NT2/D1 (cell line): Measurements from ENCODE around the gene ACSF2.
"Not testable (repeated sequence)": the region's sequence is repeated elsewhere in the genome, so short reads cannot be mapped to it uniquely, and the experiment has no call there.

Experiments
- DNase-seq: peaks from one replicate; pipeline ENCODE4 v3.0.0-alpha.2; 2011; ENCODE audit warnings: low read depth, low spot score
- H3K27me3 ChIP-seq: 2 replicates; pipeline ENCODE4 v1.6.0; 2011; ENCODE audit warnings: mild to moderate bottlenecking; ENCODE audit not compliant: insufficient read length, insufficient read depth
- H3K36me3 ChIP-seq: 2 replicates; pipeline ENCODE4 v1.6.1; 2011; ENCODE audit warnings: mild to moderate bottlenecking, low read length, mixed read lengths; ENCODE audit not compliant: insufficient read depth, insufficient read length
- H3K4me1 ChIP-seq: 2 replicates; pipeline ENCODE4 v1.5.1; 2011; ENCODE audit not compliant: insufficient read depth, insufficient read length
- H3K4me3 ChIP-seq: 2 replicates; pipeline ENCODE4 v1.5.1; 2011; ENCODE audit warnings: low read depth; ENCODE audit not compliant: insufficient read length
- H3K9ac ChIP-seq: 2 replicates; pipeline ENCODE4 v1.6.0; 2011; ENCODE audit warnings: low read depth; ENCODE audit not compliant: insufficient read length
- H3K9me3 ChIP-seq: 2 replicates; pipeline ENCODE4 v1.5.1; 2011; ENCODE audit warnings: mild to moderate bottlenecking, low read length; ENCODE audit not compliant: insufficient read depth
- SUZ12 ChIP-seq: IDR thresholded peaks from 2 replicates; pipeline ENCODE4 v1.6.1; 2011; ENCODE audit not compliant: insufficient read length, insufficient read depth; ENCODE audit errors: extremely low read depth
- YY1 ChIP-seq: IDR thresholded peaks from 2 replicates; pipeline ENCODE4 v1.6.1; 2011; ENCODE audit not compliant: insufficient read length, insufficient read depth
- ZNF274 ChIP-seq: IDR thresholded peaks from 2 replicates; pipeline ENCODE4 v1.6.1; 2011; ENCODE audit warnings: mild to moderate bottlenecking, low read depth, low read length

The ACSF2 gene

GRCh38 chr17:50414808-50415207 lies 11.2 kb upstream of the ACSF2 start:
- Histone ChIP-seq H3K36me3 (no peaks in the 10 kb centered on the region), H3K27me3 (no peaks in the 10 kb centered on the region), H3K4me3 (no peak overlapping the region), H3K4me1 (no peaks in the 10 kb centered on the region), H3K9me3 (peaks cover 13% of the 10 kb centered on the region; the same call in 1 of the 2 replicates), H3K9ac (no peak overlapping the region)
- TF ChIP-seq YY1 = no peak
- TF ChIP-seq SUZ12 = no peak
- TF ChIP-seq ZNF274 = no peak
- no peak for DNase-seq

GRCh38 chr17:50419577-50419976 lies 6.4 kb upstream of the ACSF2 start:
- not testable (repeated sequence) for H3K4me1 ChIP-seq, H3K27me3 ChIP-seq, H3K9me3 ChIP-seq, H3K9ac ChIP-seq, H3K36me3 ChIP-seq, DNase-seq, H3K4me3 ChIP-seq

- no peak for DNase-seq
- Histone ChIP-seq H3K9ac (no peak overlapping the region), H3K27me3 (peaks cover 5% of the 10 kb centered on the region), H3K36me3 (no peaks in the 10 kb centered on the region), H3K9me3 (peaks cover 7% of the 10 kb centered on the region; the same call in 1 of the 2 replicates), H3K4me1 (peaks cover 7% of the 10 kb centered on the region), H3K4me3 (no peak overlapping the region)
- TF ChIP-seq SUZ12 (no peak), ZNF274 (no peak), YY1 (no peak)
Measured at GRCh38 chr17:50420419-50421112, 5.5 kb upstream of the ACSF2 start.

- H3K27me3 ChIP-seq = peaks cover 5% of the 10 kb centered on the region
- H3K36me3 ChIP-seq = no peaks in the 10 kb centered on the region
- no peak overlapping the region for H3K9ac ChIP-seq
- DNase-seq = no peak
- H3K9me3 ChIP-seq = peaks cover 7% of the 10 kb centered on the region; the same call in 1 of the 2 replicates
- TF ChIP-seq ZNF274 (no peak), YY1 (no peak), SUZ12 (no peak)
- H3K4me3 ChIP-seq = no peak overlapping the region
- peaks cover 7% of the 10 kb centered on the region for H3K4me1 ChIP-seq
Measured at GRCh38 chr17:50421308-50422051, 4.5 kb upstream of the ACSF2 start.

GRCh38 chr17:50422738-50423137 lies 3.3 kb upstream of the ACSF2 start:
- peaks cover 7% of the 10 kb centered on the region for H3K4me1 ChIP-seq
- no peak overlapping the region for H3K4me3 ChIP-seq
- H3K36me3 ChIP-seq = peaks cover 1% of the 10 kb centered on the region
- peaks cover 7% of the 10 kb centered on the region; the same call in 1 of the 2 replicates for H3K9me3 ChIP-seq
- H3K9ac ChIP-seq = no peak overlapping the region
- TF ChIP-seq ZNF274 (no peak), YY1 (no peak), SUZ12 (no peak)
- no peak for DNase-seq
- peaks cover 5% of the 10 kb centered on the region for H3K27me3 ChIP-seq

- no peak for TF ChIP-seq SUZ12
- TF ChIP-seq YY1 = no peak
- no peak for TF ChIP-seq ZNF274
- H3K4me3 ChIP-seq = no peak overlapping the region
- DNase-seq = no peak
- H3K9ac ChIP-seq = no peak overlapping the region
- H3K4me1 ChIP-seq = peaks cover 7% of the 10 kb centered on the region
- H3K9me3 ChIP-seq = peaks cover 6% of the 10 kb centered on the region; the same call in 1 of the 2 replicates
- H3K27me3 ChIP-seq = peaks cover 5% of the 10 kb centered on the region
- peaks cover 4% of the 10 kb centered on the region for H3K36me3 ChIP-seq
Measured at GRCh38 chr17:50423553-50424159, 2.4 kb upstream of the ACSF2 start.

- H3K4me3 ChIP-seq = no peak overlapping the region
- peaks cover 7% of the 10 kb centered on the region for H3K4me1 ChIP-seq
- H3K9ac ChIP-seq = no peak overlapping the region
- no peaks in the 10 kb centered on the region; the same call in 1 of the 2 replicates for H3K9me3 ChIP-seq
- TF ChIP-seq ZNF274 = no peak
- peaks cover 5% of the 10 kb centered on the region for H3K27me3 ChIP-seq
- peaks cover 4% of the 10 kb centered on the region for H3K36me3 ChIP-seq
- DNase-seq = no peak
Measured at GRCh38 chr17:50424246-50424995, 1.6 kb upstream of the ACSF2 start.
